ENCODE data around the gene CDH4.

DNA sequence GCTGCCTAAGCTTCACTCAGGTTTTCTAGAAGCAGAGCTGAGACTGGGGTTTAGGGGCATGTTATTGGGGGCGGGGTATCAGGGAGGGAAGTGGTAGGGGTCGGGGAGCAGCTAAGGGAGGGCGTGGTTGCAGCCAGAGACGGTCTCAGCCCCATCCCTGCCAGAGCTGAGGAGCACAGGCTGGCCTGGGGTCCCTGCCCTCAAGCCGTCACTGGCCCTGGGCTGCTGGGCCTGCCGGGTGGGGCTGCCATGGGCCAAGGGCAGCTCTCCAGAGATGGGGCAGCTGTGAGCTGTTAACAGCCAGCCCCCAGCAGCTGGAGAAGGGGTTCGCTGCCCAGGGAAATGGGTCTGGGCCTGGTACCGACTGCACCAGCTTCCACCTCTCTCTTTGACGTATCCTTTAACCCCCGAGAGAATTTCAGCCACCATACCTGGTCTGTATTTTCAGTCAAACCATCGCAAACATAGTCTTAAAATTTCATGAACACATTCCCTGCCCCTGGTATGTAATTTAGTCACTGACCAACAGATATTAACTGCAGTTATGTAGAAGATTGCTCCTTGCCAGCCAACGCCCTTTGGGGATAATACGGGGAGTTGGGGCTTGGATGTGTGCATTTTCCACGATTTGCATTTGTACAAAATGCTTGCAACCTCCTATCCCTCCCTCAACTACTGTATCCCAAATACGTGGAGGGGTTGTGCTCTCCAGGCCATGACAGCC, 560.2 kb downstream of the CDH4 start:
- TF ChIP-seq POLR2A (IDR thresholded peaks at IDR 0.05) (no peak), CTCF (IDR thresholded peaks at IDR 0.05 in 8 of 11, conservative IDR thresholded peaks at IDR 0.05 in 3 of 11) (no peak)
